Medulla oblongata (tissue), 1 donor: Measurements from ENCODE around the gene TPCN2.

ENCODE experiments used
- DNase-seq: peaks from one replicate; pipeline ENCODE4 v3.0.0-alpha.2; 2015; ENCODE audit errors: extremely low spot score

TPCN2 gene

GRCh38 chr11:69010964-69011623 is 37.6 kb upstream of the TPCN2 start:
- peak; percentile 44 for DNase-seq

DNA sequence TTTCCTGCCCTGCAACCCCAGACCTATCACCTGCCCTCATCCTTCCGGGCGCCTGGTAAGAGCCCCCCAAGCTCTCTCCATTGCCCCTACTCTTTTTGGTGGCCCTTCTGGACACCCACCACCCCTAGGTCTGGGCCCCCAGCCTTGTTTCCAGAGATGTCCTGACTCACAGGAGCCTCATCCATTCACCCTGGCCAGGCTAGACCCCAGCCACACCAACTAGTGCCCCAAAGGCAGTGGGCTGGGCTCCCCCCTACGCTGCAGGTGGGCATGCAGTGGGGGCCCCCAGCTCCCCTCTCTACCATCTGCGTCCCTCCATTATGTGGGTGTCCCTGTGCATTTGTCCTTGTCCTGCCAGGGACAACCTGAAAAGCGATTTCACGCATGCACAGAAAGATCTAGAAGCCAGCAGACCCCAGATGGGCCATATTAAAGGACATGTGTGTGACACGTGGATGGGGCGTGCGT is 37.1 kb upstream of the TPCN2 start:
- DNase-seq, result no peak

- no peak for DNase-seq
Measured at GRCh38 chr11:69012092-69013008, 36.4 kb upstream of the TPCN2 start.

DNA sequence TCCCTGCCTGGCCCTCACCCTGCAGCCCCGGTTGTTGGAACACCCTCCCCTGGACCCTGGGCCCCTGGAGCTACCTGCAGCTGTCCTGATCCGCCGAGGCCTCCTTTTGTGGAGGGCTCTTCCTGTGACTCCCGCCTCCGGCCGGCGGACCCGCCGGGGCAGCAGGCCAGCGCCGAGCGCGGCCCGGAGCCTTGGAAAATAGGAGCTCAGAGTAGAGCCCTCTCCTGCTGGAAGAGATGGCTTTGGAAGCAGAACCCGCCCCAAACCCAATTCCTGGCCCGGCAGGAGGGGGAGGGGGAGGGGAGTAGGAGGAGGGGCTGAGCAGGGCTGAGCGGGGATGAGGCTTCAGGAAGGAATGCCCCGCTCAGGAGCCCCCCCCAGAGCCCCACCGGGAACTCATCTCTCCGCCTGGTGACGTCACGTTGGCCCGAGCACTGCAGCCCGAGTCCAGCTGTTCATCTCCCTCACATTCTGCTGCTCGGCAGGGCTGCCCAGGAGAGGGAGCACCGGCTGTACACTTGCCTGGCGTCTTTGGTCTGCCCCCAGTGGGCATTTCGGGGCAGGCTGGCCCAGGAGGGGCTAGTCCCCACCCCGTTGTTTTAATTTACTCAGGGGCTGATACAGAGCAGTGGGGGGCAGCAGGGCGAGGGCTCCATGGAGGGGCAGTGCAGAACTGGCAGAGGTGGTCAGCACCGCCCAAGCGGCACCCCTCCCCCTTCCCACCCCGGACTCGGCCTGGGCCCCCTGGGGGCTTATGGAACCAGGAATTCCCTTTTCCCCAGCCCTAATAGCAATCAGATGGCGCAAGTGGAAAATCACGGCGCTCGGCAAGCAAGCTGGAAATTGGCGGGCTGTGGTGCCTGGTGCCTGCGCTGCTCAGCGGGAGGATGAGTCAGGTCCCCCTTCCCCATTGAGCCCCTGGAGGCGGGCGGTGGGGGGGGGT is 35.5 kb upstream of the TPCN2 start, which contains the start of gene MRGPRF:
MRGPRF (minus strand) TSS at position 238 of the 943 bp plus-strand sequence. CDS start 3,345 bp downstream, outside the sequence.
- peak; percentile 26 for DNase-seq

GRCh38 chr11:69014084-69014851 is 34.5 kb upstream of the TPCN2 start:
- no peak for DNase-seq

- no peak for DNase-seq
Measured at GRCh38 chr11:69014898-69015549, 33.7 kb upstream of the TPCN2 start.

GRCh38 chr11:69017951-69018350 is 30.8 kb upstream of the TPCN2 start:
- DNase-seq, result no peak

DNA sequence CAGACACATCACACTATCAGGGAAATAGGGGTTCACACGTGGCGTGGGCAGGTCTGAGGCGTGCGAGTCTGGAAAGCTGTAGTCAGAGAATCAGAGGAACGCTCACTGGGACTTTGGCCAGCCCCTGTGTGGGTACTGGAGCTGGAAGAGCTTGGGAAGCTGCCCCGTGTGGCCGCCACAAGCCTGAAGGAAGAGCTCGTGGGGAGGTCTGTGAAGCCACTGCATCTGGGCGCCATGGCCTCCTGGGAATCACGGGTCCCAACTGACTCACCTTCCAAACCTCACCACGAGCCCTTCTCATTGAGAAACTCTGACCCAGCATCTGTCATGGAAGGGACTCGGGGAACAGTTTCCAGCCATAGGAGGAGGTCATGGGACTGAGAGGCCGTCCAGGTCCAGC is 29.8 kb upstream of the TPCN2 start:
- peak; percentile 14 for DNase-seq

DNA sequence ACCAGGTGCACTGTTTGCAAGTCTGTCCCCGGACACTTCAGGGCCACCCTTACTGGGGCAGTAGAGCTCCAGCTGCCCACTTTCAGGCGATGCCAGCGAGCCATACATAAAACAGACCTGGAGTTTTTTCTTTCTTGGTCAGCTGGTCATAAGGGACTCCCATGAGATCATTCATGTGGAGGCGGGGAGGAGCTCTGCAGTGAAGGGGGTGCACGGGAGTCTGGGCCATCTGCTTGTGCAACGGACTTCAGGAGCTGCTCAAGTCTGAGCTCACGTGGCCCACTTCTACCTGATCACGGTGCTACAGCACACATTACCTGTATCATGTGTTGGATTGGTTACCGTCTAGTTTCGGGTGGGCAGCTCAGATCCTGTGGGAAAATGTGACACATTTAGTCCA is 26.5 kb upstream of the TPCN2 start:
- no peak for DNase-seq

DNA sequence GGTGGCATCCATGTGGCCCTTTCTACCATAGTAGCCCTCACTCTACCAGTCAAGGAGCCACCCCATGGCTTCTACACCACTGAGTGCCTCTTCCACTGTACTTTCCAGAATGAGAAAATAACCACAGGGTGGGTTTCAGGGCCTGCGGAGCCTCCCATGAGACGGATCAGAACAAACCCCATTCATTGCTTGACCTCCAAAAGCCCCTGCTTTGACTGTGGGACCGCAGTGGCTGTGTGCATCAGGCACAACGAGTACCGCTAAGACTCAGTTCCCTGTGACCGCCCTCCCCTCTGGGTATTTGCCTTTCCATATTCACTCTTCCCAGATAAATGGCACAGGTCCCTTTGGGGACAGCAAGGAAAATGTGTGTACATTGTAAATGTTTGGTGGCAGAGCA is 24.2 kb upstream of the TPCN2 start:
- DNase-seq, result no peak

- DNase-seq, result no peak
Measured at GRCh38 chr11:69027704-69028372, 20.9 kb upstream of the TPCN2 start.

- DNase-seq, result no peak
Measured at GRCh38 chr11:69030301-69030700, 18.4 kb upstream of the TPCN2 start.

GRCh38 chr11:69032833-69033232 is 15.9 kb upstream of the TPCN2 start:
- DNase-seq, result no peak

GRCh38 chr11:69033431-69033830 is 15.3 kb upstream of the TPCN2 start:
- DNase-seq, result no peak

- no peak for DNase-seq
Measured at GRCh38 chr11:69034123-69034867, 14.4 kb upstream of the TPCN2 start.

- DNase-seq, result no peak
Measured at GRCh38 chr11:69035150-69035945, 13.4 kb upstream of the TPCN2 start.

DNA sequence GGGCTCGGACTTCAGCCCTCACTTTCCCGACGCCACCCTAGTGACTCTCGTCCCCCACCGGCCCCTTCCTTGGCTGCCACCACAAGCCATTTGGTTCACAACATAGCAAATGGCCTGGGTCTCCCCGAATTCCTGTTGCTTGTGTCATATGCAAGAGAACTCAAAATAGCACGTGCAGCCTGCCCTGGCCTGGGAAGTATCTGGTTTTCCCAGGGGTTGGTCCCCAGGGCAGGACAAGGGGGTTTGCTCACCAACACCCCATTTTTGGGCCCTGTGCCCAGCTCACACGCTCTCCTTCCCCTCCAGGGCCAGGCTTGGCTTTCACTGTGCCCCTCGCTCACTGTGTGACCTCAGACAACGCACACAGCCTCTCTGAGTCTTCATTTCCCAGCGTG is 12.8 kb upstream of the TPCN2 start:
- no peak for DNase-seq

GRCh38 chr11:69037074-69037473 is 11.7 kb upstream of the TPCN2 start:
- DNase-seq, result no peak
